ENCODE results near the gene ERF. TPM values are rescaled to one million over a fixed set of nuclear protein-coding genes. Genes with fewer than 3 reads are reported as not detected.

Gene ERF
- total RNA-seq, 1 experiment from 2014 or later = 96.1 TPM

DNA sequence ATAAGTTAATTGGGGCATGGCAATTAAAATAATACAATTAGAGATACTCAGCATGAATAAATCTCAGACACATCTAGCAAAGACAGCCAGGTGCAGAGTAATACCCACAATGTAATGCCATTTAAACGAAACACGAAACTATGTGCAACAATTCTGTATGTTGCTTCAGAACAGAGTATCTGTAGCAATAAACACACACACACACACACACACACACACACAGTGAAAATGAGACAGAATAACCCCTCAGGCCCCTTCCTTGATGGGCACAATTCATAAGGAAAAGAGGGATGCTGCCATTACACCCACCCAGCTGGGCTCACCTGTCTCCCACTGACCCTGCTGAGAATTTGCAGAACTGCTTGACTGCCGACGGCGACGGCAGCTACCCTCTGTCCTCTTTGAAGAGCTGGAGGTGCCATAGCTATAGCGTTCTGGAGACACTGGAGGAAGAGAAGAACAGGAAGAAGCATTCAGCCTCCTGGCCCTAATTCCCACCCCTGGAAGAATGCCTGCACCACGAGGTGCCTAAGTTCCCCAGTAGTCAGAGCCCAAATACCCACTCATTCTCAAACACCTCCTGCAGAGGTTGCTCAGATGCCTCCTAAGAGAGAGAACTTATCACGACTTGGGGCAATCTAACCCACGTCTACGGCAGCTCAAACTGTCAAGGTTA lies 40.0 kb downstream of the ERF start:
- ATAC-seq (no peak), DNase-seq (ENCODE audit: low read depth, low spot score) (no peak)
- Histone ChIP-seq H3K9me3 (ENCODE audit: control insufficient read depth in 1 of 2, insufficient read depth in 1 of 2, low read depth in 1 of 2, low read length in 2 of 2) (no peaks in the 10 kb centered on the region), H3K27ac (ENCODE audit: low read depth, low read length) (no peak overlapping the region), H2AFZ (ENCODE audit: low read depth, low read length, poor library complexity, severe bottlenecking) (no peak overlapping the region), H3K36me3 (ENCODE audit: control insufficient read depth in 1 of 2, insufficient read depth in 2 of 2, low read length in 2 of 2) (peaks cover 35% of the 10 kb centered on the region in 2 experiments), H3K4me3 (replicated peaks in 1 of 2; ENCODE audit: low read depth in 1 of 2, low read length in 2 of 2) (no peak overlapping the region), H3K4me1 (ENCODE audit: control insufficient read depth in 1 of 2, insufficient read depth in 2 of 2, low read length in 2 of 2) (peaks cover 17 to 33% of the 10 kb centered on the region in 2 experiments), H3K9ac (ENCODE audit: low read length) (0 out of 2 replicates have a peak overlapping the region, but pooled peaks have one; percentile 10), H3K27me3 (ENCODE audit: insufficient read depth, low read length) (no peaks in the 10 kb centered on the region), H3K4me2 (ENCODE audit: low read length) (no peak overlapping the region), H3K9me2 (ENCODE audit: insufficient read depth) (no peaks in the 10 kb centered on the region), H4K20me1 (ENCODE audit: insufficient read depth) (no peaks in the 10 kb centered on the region), H3K79me2 (ENCODE audit: insufficient read depth, low read length) (peaks cover 73% of the 10 kb centered on the region)
- ChIA-PET POLR2A (no interaction called here), RAD21 (ENCODE audit: low non-redundant PET in 1 of 2, low total read pairs in 2 of 2, uncharacterized antibody in 2 of 2, unreplicated experiment in 2 of 2) (no interaction called here), CTCF (no interaction called here)
- intact Hi-C loops (cut with micrococcal nuclease) = no loop called here
- no peak for TF ChIP-seq POLR2AphosphoS5 (IDR thresholded peaks at IDR 0.05; ENCODE audit: low read depth, low read length)
- no peak for TF ChIP-seq RAD21 (IDR thresholded peaks at IDR 0.05; ENCODE audit: low read depth)
- TF ChIP-seq YY1 (IDR thresholded peaks at IDR 0.05; ENCODE audit: extremely low read depth, insufficient replicate concordance, low read depth, low read length) = no peak
- TF ChIP-seq, protein P1, sequence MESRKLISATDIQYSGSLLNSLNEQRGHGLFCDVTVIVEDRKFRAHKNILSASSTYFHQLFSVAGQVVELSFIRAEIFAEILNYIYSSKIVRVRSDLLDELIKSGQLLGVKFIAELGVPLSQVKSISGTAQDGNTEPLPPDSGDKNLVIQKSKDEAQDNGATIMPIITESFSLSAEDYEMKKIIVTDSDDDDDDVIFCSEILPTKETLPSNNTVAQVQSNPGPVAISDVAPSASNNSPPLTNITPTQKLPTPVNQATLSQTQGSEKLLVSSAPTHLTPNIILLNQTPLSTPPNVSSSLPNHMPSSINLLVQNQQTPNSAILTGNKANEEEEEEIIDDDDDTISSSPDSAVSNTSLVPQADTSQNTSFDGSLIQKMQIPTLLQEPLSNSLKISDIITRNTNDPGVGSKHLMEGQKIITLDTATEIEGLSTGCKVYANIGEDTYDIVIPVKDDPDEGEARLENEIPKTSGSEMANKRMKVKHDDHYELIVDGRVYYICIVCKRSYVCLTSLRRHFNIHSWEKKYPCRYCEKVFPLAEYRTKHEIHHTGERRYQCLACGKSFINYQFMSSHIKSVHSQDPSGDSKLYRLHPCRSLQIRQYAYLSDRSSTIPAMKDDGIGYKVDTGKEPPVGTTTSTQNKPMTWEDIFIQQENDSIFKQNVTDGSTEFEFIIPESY (IDR thresholded peaks at IDR 0.05; ENCODE audit: extremely low read depth, insufficient replicate concordance, low read length) = no peak
- no peak for TF ChIP-seq ZNF274 (IDR thresholded peaks at IDR 0.05; ENCODE audit: low read depth, low read length)
- TF ChIP-seq EZH2 (IDR thresholded peaks at IDR 0.05) = no peak
- TF ChIP-seq, protein P2, sequence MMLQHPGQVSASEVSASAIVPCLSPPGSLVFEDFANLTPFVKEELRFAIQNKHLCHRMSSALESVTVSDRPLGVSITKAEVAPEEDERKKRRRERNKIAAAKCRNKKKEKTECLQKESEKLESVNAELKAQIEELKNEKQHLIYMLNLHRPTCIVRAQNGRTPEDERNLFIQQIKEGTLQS (IDR thresholded peaks at IDR 0.05) = no peak
- TF ChIP-seq CEBPB (IDR thresholded peaks at IDR 0.05; ENCODE audit: low read depth) = no peak
- TF ChIP-seq, protein P3, sequence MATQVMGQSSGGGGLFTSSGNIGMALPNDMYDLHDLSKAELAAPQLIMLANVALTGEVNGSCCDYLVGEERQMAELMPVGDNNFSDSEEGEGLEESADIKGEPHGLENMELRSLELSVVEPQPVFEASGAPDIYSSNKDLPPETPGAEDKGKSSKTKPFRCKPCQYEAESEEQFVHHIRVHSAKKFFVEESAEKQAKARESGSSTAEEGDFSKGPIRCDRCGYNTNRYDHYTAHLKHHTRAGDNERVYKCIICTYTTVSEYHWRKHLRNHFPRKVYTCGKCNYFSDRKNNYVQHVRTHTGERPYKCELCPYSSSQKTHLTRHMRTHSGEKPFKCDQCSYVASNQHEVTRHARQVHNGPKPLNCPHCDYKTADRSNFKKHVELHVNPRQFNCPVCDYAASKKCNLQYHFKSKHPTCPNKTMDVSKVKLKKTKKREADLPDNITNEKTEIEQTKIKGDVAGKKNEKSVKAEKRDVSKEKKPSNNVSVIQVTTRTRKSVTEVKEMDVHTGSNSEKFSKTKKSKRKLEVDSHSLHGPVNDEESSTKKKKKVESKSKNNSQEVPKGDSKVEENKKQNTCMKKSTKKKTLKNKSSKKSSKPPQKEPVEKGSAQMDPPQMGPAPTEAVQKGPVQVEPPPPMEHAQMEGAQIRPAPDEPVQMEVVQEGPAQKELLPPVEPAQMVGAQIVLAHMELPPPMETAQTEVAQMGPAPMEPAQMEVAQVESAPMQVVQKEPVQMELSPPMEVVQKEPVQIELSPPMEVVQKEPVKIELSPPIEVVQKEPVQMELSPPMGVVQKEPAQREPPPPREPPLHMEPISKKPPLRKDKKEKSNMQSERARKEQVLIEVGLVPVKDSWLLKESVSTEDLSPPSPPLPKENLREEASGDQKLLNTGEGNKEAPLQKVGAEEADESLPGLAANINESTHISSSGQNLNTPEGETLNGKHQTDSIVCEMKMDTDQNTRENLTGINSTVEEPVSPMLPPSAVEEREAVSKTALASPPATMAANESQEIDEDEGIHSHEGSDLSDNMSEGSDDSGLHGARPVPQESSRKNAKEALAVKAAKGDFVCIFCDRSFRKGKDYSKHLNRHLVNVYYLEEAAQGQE (IDR thresholded peaks at IDR 0.05; ENCODE audit: low read depth) = no peak
- no peak for TF ChIP-seq SRF (IDR thresholded peaks at IDR 0.05; ENCODE audit: low read depth)
- no peak for TF ChIP-seq ELF1 (IDR thresholded peaks at IDR 0.05; ENCODE audit: borderline replicate concordance, low read depth)
- TF ChIP-seq TCF7L2 (IDR thresholded peaks at IDR 0.05; ENCODE audit: borderline replicate concordance, extremely low read depth, insufficient read depth, insufficient read length) = no peak
- TF ChIP-seq, protein P4, sequence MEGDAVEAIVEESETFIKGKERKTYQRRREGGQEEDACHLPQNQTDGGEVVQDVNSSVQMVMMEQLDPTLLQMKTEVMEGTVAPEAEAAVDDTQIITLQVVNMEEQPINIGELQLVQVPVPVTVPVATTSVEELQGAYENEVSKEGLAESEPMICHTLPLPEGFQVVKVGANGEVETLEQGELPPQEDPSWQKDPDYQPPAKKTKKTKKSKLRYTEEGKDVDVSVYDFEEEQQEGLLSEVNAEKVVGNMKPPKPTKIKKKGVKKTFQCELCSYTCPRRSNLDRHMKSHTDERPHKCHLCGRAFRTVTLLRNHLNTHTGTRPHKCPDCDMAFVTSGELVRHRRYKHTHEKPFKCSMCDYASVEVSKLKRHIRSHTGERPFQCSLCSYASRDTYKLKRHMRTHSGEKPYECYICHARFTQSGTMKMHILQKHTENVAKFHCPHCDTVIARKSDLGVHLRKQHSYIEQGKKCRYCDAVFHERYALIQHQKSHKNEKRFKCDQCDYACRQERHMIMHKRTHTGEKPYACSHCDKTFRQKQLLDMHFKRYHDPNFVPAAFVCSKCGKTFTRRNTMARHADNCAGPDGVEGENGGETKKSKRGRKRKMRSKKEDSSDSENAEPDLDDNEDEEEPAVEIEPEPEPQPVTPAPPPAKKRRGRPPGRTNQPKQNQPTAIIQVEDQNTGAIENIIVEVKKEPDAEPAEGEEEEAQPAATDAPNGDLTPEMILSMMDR (IDR thresholded peaks at IDR 0.05 in 2 of 3, conservative IDR thresholded peaks at IDR 0.05 in 1 of 3; ENCODE audit: borderline replicate concordance in 1 of 3, insufficient read depth in 1 of 3, low read depth in 2 of 3, low read length in 2 of 3) = no peak
- no peak for TF ChIP-seq JUND (IDR thresholded peaks at IDR 0.05)
- no peak for TF ChIP-seq SIN3A (IDR thresholded peaks at IDR 0.05; ENCODE audit: low read depth)
- BruUV-seq (replicated peaks) = no TSS peak
